Suprapubic skin (tissue), 4 donors: ENCODE results near the gene CTTNBP2. TPM values are rescaled to one million over a fixed set of nuclear protein-coding genes. Genes with fewer than 3 reads are reported as not detected.

ENCODE experiments used
- DNase-seq, 2 donors: peaks; one replicate each; pipeline ENCODE4 v3.0.0-alpha.2; 2019; ENCODE audit warnings: low spot score in 2 of 2
- H3K27ac ChIP-seq: fragments of 200-600 bp; sonication (generic); one replicate; pipeline ENCODE4 v1.5.1; 2019
- H3K27me3 ChIP-seq: fragments of 200-600 bp; sonication (generic); one replicate; pipeline ENCODE4 v1.5.1; 2019
- H3K36me3 ChIP-seq: fragments of 200-600 bp; sonication (generic); one replicate; pipeline ENCODE4 v1.5.1; 2019
- H3K4me1 ChIP-seq: fragments of 200-600 bp; sonication (generic); one replicate; pipeline ENCODE4 v1.5.1; 2019
- H3K4me3 ChIP-seq: fragments of 200-600 bp; sonication (generic); one replicate; pipeline ENCODE4 v1.5.1; 2019; ENCODE audit warnings: mild to moderate bottlenecking
- H3K9me3 ChIP-seq: fragments of 200-600 bp; sonication (generic); one replicate; pipeline ENCODE4 v1.5.1; 2019
- EP300 ChIP-seq: sonication (generic); formaldehyde crosslinking; IDR thresholded peaks from one replicate; pipeline ENCODE4 v1.6.1; 2017; ENCODE audit warnings: antibody characterized with exemption
- POLR2A ChIP-seq, 2 donors: fragments of 450-650 bp; IDR thresholded peaks; one replicate each; pipeline ENCODE4 v1.6.1; 2017; ENCODE audit warnings: antibody characterized with exemption in 2 of 2, mild to moderate bottlenecking in 2 of 2, moderate library complexity in 2 of 2
- POLR2AphosphoS5 ChIP-seq, 3 donors: sonication (generic); formaldehyde crosslinking; IDR thresholded peaks; one replicate each; pipeline ENCODE4 v1.6.1; 2017; ENCODE audit warnings: antibody characterized with exemption in 3 of 3
- WGBS: methylation state at CpG from one replicate; pipeline ENCODE4 v1.1.5; 2018; 5-methylcytosine and 5-hydroxymethylcytosine counted together
- total RNA-seq, 4 donors: library from RNA; depleted of rRNA; stranded (reverse); fragments of >200 nt; gene quantifications; one replicate each; pipeline ENCODE4 v1.1.0, GENCODE V29; 2016
- TF ChIP-seq, protein P1 (sequence below), 2 donors: fragments of 200-600 bp in 1 of 2; fragments of 450-650 bp in 1 of 2; sonication (generic) in 1 of 2; IDR thresholded peaks; one replicate each; pipeline ENCODE4 v1.5.1; 2016 to 2019; ENCODE audit warnings: antibody characterized with exemption in 2 of 2, mild to moderate bottlenecking in 1 of 2, moderate library complexity in 1 of 2

Gene CTTNBP2
- total RNA-seq, 4 donors from 2014 or later: 2.2 to 8.9 (median 5.3) TPM

DNA sequence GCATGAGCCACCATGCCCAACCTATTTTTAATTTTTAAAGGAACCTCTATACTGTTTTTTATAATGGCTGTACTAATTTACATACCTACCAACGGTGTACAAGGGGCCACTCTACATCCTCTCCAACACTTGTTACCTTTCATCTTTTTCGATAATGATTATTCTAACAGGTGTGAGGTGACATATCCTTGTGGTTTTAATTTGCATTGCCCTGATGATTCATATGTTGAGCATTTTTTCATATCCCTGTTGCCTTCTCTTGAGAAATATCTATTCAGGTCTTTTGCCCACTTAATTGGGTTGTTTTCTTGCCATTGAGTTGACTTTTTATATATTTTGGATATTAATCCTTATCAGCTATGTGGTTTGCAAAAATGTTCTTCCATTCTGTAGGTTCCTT lies 167.0 kb downstream of the CTTNBP2 start:
- no peaks in the 10 kb centered on the region for H3K27me3 ChIP-seq
- no peak for DNase-seq
- no peak overlapping the region for H3K27ac ChIP-seq
- TF ChIP-seq POLR2A (IDR thresholded peaks at IDR 0.05): no peak
- no peak for TF ChIP-seq EP300
- TF ChIP-seq POLR2AphosphoS5 (IDR thresholded peaks at IDR 0.05): no peak
- TF ChIP-seq, protein P1, sequence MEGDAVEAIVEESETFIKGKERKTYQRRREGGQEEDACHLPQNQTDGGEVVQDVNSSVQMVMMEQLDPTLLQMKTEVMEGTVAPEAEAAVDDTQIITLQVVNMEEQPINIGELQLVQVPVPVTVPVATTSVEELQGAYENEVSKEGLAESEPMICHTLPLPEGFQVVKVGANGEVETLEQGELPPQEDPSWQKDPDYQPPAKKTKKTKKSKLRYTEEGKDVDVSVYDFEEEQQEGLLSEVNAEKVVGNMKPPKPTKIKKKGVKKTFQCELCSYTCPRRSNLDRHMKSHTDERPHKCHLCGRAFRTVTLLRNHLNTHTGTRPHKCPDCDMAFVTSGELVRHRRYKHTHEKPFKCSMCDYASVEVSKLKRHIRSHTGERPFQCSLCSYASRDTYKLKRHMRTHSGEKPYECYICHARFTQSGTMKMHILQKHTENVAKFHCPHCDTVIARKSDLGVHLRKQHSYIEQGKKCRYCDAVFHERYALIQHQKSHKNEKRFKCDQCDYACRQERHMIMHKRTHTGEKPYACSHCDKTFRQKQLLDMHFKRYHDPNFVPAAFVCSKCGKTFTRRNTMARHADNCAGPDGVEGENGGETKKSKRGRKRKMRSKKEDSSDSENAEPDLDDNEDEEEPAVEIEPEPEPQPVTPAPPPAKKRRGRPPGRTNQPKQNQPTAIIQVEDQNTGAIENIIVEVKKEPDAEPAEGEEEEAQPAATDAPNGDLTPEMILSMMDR (IDR thresholded peaks at IDR 0.05): no peak
- H3K4me3 ChIP-seq: no peak overlapping the region
- H3K4me1 ChIP-seq: no peaks in the 10 kb centered on the region
- no peaks in the 10 kb centered on the region for H3K36me3 ChIP-seq
- H3K9me3 ChIP-seq: peaks cover 3% of the 10 kb centered on the region
- WGBS: 74% methylated on average over 2 of the region's 2 CpGs

DNA sequence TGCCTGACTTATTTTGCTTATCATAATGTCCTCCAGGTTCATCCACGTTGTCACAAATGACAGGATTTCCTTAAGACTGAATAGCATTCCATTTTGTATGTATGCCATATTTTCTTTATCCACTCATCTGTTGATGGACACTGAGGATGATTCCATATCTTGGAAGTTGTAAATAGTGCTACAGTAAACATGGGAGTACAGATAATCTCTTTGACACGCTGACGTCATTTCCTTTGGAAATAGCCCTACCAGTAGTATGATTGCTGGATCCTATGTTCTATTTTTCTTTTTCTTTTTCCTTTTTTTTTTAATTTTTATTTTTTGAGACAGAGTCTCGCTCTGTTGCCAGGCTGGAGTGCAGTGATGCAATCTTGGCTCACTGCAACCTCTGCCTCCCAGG lies 167.6 kb downstream of the CTTNBP2 start:
- Histone ChIP-seq H3K27me3 (no peaks in the 10 kb centered on the region), H3K4me1 (no peaks in the 10 kb centered on the region), H3K36me3 (no peaks in the 10 kb centered on the region), H3K4me3 (no peak overlapping the region), H3K27ac (no peak overlapping the region), H3K9me3 (peaks cover 3% of the 10 kb centered on the region)
- TF ChIP-seq EP300 (no peak), POLR2A (IDR thresholded peaks at IDR 0.05) (no peak), POLR2AphosphoS5 (IDR thresholded peaks at IDR 0.05) (no peak)
- TF ChIP-seq, protein P1 (IDR thresholded peaks at IDR 0.05): no peak
- WGBS: 89% methylated on average over 4 of the region's 4 CpGs
- DNase-seq: no peak

DNA sequence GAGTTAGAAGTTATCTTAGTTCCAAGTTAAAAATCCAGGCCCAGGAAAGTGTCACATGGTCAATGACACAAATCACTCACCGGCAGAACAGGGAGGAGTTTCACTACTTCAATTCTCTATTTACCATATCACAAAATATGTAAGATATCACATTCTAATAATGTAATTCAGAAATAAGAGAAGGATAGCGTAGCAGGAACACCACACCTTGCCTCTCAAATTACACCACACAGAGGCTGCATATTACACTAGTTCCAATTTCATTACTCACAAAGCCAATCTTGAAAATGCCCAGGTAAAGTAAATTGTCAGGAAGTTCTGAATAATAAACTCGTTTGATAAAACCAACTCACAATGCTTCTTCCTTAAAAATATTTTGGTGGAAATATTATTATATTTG lies 169.2 kb downstream of the CTTNBP2 start:
- WGBS: 68% methylated on average over 3 of the region's 3 CpGs
- Histone ChIP-seq H3K9me3 (peaks cover 3% of the 10 kb centered on the region), H3K36me3 (no peaks in the 10 kb centered on the region), H3K27ac (no peak overlapping the region), H3K4me3 (no peak overlapping the region), H3K27me3 (no peaks in the 10 kb centered on the region), H3K4me1 (no peaks in the 10 kb centered on the region)
- TF ChIP-seq POLR2A (IDR thresholded peaks at IDR 0.05): no peak
- no peak for TF ChIP-seq EP300
- TF ChIP-seq, protein P1 (IDR thresholded peaks at IDR 0.05): no peak
- no peak for TF ChIP-seq POLR2AphosphoS5 (IDR thresholded peaks at IDR 0.05)
- no peak for DNase-seq

DNA sequence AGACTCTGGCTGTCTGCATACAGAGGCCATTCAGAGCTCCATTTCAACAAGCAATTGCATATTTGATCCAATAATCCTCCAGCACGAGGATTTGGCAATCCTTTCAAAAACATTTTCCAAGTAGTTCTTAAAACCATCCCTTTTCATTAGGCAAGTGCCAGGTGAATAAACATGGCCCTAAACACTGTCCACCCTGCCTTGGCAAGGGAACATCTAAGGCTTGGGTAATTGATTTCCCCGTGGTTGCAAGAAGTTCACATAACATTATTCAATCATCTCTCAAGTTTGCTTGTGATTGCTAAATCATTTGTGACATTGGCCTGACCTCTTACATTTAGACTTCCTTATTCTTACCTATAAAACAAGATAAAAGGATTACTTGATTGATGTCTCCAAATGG lies 175.2 kb downstream of the CTTNBP2 start:
- no peak for TF ChIP-seq POLR2A (IDR thresholded peaks at IDR 0.05)
- TF ChIP-seq, protein P1 (IDR thresholded peaks at IDR 0.05): no peak
- no peak for TF ChIP-seq POLR2AphosphoS5 (IDR thresholded peaks at IDR 0.05)
- TF ChIP-seq EP300: no peak
- no peaks in the 10 kb centered on the region for H3K27me3 ChIP-seq
- no peaks in the 10 kb centered on the region for H3K9me3 ChIP-seq
- no peaks in the 10 kb centered on the region for H3K36me3 ChIP-seq
- H3K4me1 ChIP-seq: no peaks in the 10 kb centered on the region
- 62% methylated on average over 2 of the region's 2 CpGs for WGBS
- DNase-seq: no peak
- no peak overlapping the region for H3K27ac ChIP-seq
- no peak overlapping the region for H3K4me3 ChIP-seq

DNA sequence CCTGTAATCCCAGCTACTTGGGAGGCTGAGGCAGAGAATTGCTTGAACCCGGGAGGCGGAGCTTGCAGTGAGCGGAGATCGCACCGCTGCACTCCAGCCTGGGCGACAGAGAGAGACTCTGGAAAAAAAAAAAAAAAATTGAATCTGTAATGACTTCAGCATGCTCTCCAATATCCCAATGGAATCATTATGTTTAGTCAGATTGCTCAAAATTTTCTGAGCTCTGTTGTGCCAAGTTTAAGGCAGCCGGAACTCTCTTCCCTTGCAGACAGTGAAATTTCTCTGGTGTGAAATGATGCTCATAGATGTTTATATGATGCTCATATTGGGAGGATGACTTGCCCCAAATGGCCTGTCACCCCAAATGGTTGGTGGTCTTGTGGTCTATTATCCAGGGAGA lies 180.9 kb downstream of the CTTNBP2 start:
- Histone ChIP-seq H3K27me3 (no peaks in the 10 kb centered on the region), H3K4me1 (peaks cover 4% of the 10 kb centered on the region)
- TF ChIP-seq POLR2AphosphoS5 (IDR thresholded peaks at IDR 0.05) (no peak), POLR2A (IDR thresholded peaks at IDR 0.05) (no peak), EP300 (no peak)
- TF ChIP-seq, protein P1 (IDR thresholded peaks at IDR 0.05): no peak

More for the DNA sequence above, 180.9 kb downstream of the CTTNBP2 start:
- WGBS: 81% methylated on average over 7 of the region's 7 CpGs
- no peak for DNase-seq
- Histone ChIP-seq H3K27ac (no peak overlapping the region), H3K36me3 (no peaks in the 10 kb centered on the region), H3K4me3 (no peak overlapping the region), H3K9me3 (no peaks in the 10 kb centered on the region)
